GM12891 (cell line): Measurements from ENCODE around the gene MSMO1.

ENCODE experiments used
- POLR2AphosphoS5 ChIP-seq: IDR thresholded peaks from 2 replicates; pipeline ENCODE4 v1.6.1; 2011; ENCODE audit warnings: low read depth, low read length, control low read depth
- SPI1 ChIP-seq: IDR thresholded peaks from 2 replicates; pipeline ENCODE4 v1.6.1; 2011; ENCODE audit warnings: low read depth, low read length, control low read depth

- TF ChIP-seq SPI1 (no peak), POLR2AphosphoS5 (no peak)
These were observed 51.5 kb downstream of the MSMO1 start, which contains the start of gene CPE for GRCh38 chr4:165378745-165379677.
